Stimulated activated CD8-positive, alpha-beta memory T cell treated with anti-CD3 and anti-CD28 coated beads, Interleukin-7, amount 100 ng/mL, for 4 hours (primary cell): ENCODE measurements around the gene SCO2.

ENCODE experiments used
- DNase-seq, 2 donors: peaks; one replicate each; pipeline ENCODE4 v3.0.0-alpha.2; 2020; ENCODE audit warnings: low read depth in 2 of 2

SCO2 gene

DNA sequence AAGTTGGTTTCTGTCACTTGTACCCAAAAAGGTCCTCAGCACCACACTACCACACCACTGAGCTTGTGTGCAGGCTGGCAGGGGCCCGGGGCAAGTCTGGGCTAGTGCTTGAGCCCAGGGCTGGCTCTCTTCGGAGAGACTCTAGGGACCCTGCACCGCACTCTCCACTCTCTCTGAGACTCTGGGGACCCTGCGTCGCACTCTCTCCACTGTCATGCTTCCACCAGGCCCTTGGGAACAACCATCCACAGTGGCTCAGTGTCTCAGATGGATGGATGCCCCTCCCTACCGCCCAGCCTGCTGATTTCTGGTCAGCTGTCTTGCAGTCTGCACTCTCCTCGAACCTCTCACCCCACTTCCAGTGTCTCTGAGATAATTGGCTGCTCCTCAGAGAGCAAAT lies 48.5 kb downstream of the SCO2 start:
- no peak for DNase-seq

- no peak for DNase-seq
These were observed 49.8 kb downstream of the SCO2 start for GRCh38 chr22:50475652-50476002.

GRCh38 chr22:50474710-50475651 lies 50.4 kb downstream of the SCO2 start, which contains the start of gene SBF1:
Gene SBF1, minus strand, starts transcription at chr22:50475035. Its CDS starts 195 bp downstream, at chr22:50474840.
- peak; percentile 70 to 83 for DNase-seq

DNA sequence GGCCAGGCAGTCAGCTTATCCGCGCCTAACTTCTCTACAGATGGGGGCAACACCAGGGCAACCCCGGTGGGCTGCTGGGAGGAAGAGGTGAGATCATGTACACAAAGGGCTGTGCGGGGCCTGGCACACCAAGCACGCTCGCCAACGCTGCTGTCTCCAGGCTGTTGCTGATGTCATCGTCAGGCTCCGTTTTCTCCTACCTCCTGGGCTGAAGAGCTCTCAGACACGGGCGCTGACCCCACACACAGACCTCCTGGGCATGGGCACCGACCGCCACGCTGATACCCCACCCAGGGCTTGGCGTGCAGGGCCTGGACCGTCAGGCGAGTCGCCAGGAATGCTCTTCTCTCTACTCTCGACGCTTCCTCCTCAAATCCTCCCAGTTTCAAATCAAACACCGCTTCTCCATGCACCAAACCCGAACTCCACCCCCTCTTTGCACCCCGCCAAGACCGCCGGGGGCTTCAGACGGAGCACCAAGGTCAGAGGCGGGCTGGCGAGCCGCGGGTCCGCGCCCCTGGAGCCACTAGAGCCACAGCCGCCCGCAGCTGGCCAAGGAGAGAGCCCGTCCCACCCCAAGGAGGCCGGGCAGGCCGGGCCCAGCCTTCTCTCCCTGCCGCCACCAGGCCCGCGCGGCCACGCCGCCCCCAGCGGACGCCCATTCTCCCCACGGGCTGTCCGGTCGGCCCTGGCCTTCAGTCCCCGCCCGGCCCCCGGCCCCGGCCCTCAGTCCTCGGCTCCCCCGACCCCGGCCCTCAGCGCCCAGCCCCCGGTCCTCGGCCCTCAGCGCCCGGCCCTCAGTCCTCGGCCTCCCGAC lies 51.3 kb downstream of the SCO2 start:
- peak in 1 of 2 donors; percentile 26 for DNase-seq
